K562 (cell line): ENCODE data around the gene PTPMT1. TPM values are rescaled to one million over a fixed set of nuclear protein-coding genes. Genes with fewer than 3 reads are reported as not detected.

Experiments
- CBFA2T2 ChIP-seq: fragments of 450-650 bp; conservative IDR thresholded peaks from 2 replicates; pipeline ENCODE4 v1.6.1; 2017; ENCODE audit warnings: mild to moderate bottlenecking
- CLOCK ChIP-seq: fragments of 250-450 bp; sonication (Bioruptor Pico); IDR thresholded peaks from 2 replicates; pipeline ENCODE4 v1.4.0; 2020; ENCODE audit warnings: mild to moderate bottlenecking, moderate library complexity, borderline replicate concordance
- DPF2 ChIP-seq: fragments of 450-650 bp; IDR thresholded peaks from 2 replicates; pipeline ENCODE4 v1.6.1; 2016
- L3MBTL2 ChIP-seq: fragments of 450-650 bp; IDR thresholded peaks from 2 replicates; pipeline ENCODE4 v1.6.1; 2016; ENCODE audit warnings: mild to moderate bottlenecking, moderate library complexity
- NELFE ChIP-seq: IDR thresholded peaks from 2 replicates; pipeline ENCODE4 v1.6.1; 2011; ENCODE audit warnings: mild to moderate bottlenecking; ENCODE audit not compliant: insufficient read depth, insufficient read length
- SMARCA5 ChIP-seq: fragments of 450-650 bp; IDR thresholded peaks from 2 replicates; pipeline ENCODE4 v1.6.1; 2016
- TGIF2 ChIP-seq: sonication (generic); formaldehyde crosslinking; IDR thresholded peaks from 2 replicates; pipeline ENCODE4 v1.8.1; 2022; ENCODE audit warnings: mild to moderate bottlenecking, missing genetic modification reagents, moderate library complexity
- TOE1 ChIP-seq, 2 experiments: fragments of 450-650 bp in 1 of 2; sonication (generic) in 1 of 2; formaldehyde crosslinking in 1 of 2; IDR thresholded peaks; 2 replicates each; pipeline versions ENCODE4 v1.7.1 to v1.8.0; 2016 to 2022; ENCODE audit warnings: borderline replicate concordance in 2 of 2, mild to moderate bottlenecking in 2 of 2, antibody characterized with exemption in 1 of 2, inconsistent platforms in 1 of 2, low read depth in 1 of 2, missing genetic modification reagents in 1 of 2, moderate library complexity in 1 of 2
- ZFP91 ChIP-seq: sonication (generic); formaldehyde crosslinking; IDR thresholded peaks from 2 replicates; pipeline ENCODE4 v1.8.0; 2022; ENCODE audit warnings: mild to moderate bottlenecking, missing genetic modification reagents
- ZNF146 ChIP-seq: IDR thresholded peaks from one replicate; pipeline ENCODE4 v1.6.1; 2018; ENCODE audit warnings: missing compliant biosample characterization; ENCODE audit not compliant: unreplicated experiment
- ZNF175 ChIP-seq: fragments of 200-800 bp; sonication (Bioruptor generic); IDR thresholded peaks from 2 replicates; pipeline ENCODE4 v1.6.1; 2016; ENCODE audit warnings: low read depth, mild to moderate bottlenecking, missing genetic modification characterization, missing compliant biosample characterization
- ZNF197 ChIP-seq: fragments of 200-800 bp; sonication (Bioruptor generic); IDR thresholded peaks from 2 replicates; pipeline ENCODE4 v1.6.1; 2016; ENCODE audit warnings: low read depth, missing genetic modification characterization, missing compliant biosample characterization
- ZNF224 ChIP-seq: sonication (generic); formaldehyde crosslinking; IDR thresholded peaks from 2 replicates; pipeline ENCODE4 v1.8.0; 2022; ENCODE audit warnings: mild to moderate bottlenecking, missing genetic modification reagents
- polyA plus RNA-seq, 8 experiments: library from polyadenylated mRNA; depleted of rRNA in 4 of 8; stranded (reverse) in 5 of 8; unstranded in 3 of 8; fragments of >200 nt; fragmentation: Nextera tagmentation in 2 of 8; fragmentation: Illumina TruSeq in 1 of 8; extraction: Ambion mirVana in 2 of 8; extraction: Trizol in 1 of 8; gene quantifications; 2 replicates each; pipeline versions ENCODE4 v1.2.1 to v1.2.3, GENCODE V29; 2011 to 2014; ENCODE audit warnings: inconsistent platforms in 1 of 8, missing spikeins in 1 of 8
- total RNA-seq, 7 experiments: library from RNA; depleted of rRNA in 6 of 7; stranded (reverse); fragments of >200 nt in 6 of 7; fragmentation: Illumina TruSeq in 2 of 7; extraction: Trizol in 2 of 7; gene quantifications; 2 replicates each; pipeline versions ENCODE4 v1.2.1 to v1.2.3, GENCODE V29; 2011 to 2021; ENCODE audit warnings: low replicate concordance in 1 of 7
- TF ChIP-seq, protein P1 (sequence below): sonication (generic); formaldehyde crosslinking; IDR thresholded peaks from 2 replicates; pipeline ENCODE4 v1.8.1; 2023; ENCODE audit warnings: mild to moderate bottlenecking, missing genetic modification reagents
- TF ChIP-seq, protein P2 (sequence below): fragments of 250-450 bp; sonication (Bioruptor Pico); IDR thresholded peaks from 2 replicates; pipeline ENCODE4 v1.8.0; 2022; ENCODE audit warnings: moderate library complexity, mild to moderate bottlenecking, inconsistent platforms
- TF ChIP-seq, protein P3 (sequence below), 2 experiments: fragments of 200-800 bp in 1 of 2; sonication (Bioruptor generic) in 1 of 2; sonication (generic) in 1 of 2; formaldehyde crosslinking in 1 of 2; IDR thresholded peaks in 1 of 2; conservative IDR thresholded peaks in 1 of 2; 2 replicates each; pipeline versions ENCODE4 v1.5.0 to v1.6.1; 2016 to 2020; ENCODE audit warnings: missing compliant biosample characterization in 1 of 2, missing genetic modification characterization in 1 of 2, missing genetic modification reagents in 1 of 2

Gene PTPMT1
- total and polyA plus RNA-seq, 9 of the 15 experiments (the other 6 are each of a cell fraction or from before 2014, with no cell fraction given), result 10.4 to 140 (median 67.2) TPM

DNA sequence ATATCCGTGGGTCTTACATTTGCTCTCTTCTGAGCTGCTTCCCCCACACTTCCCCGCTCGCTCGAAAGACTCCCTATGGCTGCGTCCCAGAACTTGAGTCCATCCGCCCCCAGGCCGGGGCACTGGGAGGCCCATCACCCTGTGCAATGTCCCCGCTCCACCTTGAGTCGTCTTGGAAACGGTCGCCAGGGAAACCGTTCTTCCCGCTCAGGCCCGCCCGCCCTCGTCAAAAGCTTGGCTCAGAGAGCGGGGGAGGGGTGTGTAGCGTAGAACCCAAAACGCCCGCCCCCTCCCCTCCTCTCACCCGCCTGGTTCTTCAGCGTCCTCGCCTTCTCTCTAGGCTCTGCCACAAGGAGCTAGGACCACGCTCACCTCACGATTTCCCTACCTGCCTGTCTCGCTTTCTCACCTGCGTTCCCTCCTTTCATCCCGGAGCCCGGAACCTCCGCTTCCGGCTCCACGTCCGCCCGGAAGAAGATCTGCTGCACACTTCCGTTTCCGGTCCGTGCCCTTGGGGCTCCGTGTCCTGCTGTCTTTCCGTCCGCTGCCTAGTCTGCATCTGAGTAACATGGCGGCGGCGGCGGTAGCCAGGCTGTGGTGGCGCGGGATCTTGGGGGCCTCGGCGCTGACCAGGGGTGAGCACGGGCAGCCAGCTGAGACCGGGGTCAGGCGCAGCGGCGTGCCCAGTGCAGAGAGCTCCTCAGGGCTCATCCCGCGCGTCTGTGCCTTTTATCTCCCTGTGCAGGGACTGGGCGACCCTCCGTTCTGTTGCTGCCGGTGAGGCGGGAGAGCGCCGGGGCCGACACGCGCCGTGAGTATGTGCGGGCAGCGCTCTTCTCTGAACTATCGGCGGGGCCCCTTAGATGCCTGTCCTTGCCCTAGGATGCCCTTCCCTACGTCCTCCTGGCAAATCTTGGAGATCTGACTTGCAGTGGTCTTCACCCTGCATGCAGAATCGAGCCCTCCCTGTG is 13.4 kb downstream of the PTPMT1 start, which contains the start of the genes KBTBD4 and NDUFS3 (continued):
- TF ChIP-seq, protein P1, sequence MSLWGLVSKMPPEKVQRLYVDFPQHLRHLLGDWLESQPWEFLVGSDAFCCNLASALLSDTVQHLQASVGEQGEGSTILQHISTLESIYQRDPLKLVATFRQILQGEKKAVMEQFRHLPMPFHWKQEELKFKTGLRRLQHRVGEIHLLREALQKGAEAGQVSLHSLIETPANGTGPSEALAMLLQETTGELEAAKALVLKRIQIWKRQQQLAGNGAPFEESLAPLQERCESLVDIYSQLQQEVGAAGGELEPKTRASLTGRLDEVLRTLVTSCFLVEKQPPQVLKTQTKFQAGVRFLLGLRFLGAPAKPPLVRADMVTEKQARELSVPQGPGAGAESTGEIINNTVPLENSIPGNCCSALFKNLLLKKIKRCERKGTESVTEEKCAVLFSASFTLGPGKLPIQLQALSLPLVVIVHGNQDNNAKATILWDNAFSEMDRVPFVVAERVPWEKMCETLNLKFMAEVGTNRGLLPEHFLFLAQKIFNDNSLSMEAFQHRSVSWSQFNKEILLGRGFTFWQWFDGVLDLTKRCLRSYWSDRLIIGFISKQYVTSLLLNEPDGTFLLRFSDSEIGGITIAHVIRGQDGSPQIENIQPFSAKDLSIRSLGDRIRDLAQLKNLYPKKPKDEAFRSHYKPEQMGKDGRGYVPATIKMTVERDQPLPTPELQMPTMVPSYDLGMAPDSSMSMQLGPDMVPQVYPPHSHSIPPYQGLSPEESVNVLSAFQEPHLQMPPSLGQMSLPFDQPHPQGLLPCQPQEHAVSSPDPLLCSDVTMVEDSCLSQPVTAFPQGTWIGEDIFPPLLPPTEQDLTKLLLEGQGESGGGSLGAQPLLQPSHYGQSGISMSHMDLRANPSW (CRISPR knock-in tag), result no peak
- no peak for TF ChIP-seq ZNF146
- TF ChIP-seq, protein P2, sequence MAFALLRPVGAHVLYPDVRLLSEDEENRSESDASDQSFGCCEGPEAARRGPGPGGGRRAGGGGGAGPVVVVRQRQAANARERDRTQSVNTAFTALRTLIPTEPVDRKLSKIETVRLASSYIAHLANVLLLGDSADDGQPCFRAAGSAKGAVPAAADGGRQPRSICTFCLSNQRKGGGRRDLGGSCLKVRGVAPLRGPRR, result no peak
- 0 out of 2 replicates have a peak, but pooled peaks have one; percentile 7 for TF ChIP-seq TGIF2 (CRISPR knock-in tag)
- peak; percentile 80 for TF ChIP-seq ZNF197
- TF ChIP-seq NELFE, result no peak
- peak; percentile 85 for TF ChIP-seq DPF2
- peak; percentile 5; the same call in 1 of the 2 replicates for TF ChIP-seq L3MBTL2
- TF ChIP-seq CBFA2T2, result no peak
- TF ChIP-seq ZFP91 (CRISPR knock-in tag), result no peak
- TF ChIP-seq, protein P3, sequence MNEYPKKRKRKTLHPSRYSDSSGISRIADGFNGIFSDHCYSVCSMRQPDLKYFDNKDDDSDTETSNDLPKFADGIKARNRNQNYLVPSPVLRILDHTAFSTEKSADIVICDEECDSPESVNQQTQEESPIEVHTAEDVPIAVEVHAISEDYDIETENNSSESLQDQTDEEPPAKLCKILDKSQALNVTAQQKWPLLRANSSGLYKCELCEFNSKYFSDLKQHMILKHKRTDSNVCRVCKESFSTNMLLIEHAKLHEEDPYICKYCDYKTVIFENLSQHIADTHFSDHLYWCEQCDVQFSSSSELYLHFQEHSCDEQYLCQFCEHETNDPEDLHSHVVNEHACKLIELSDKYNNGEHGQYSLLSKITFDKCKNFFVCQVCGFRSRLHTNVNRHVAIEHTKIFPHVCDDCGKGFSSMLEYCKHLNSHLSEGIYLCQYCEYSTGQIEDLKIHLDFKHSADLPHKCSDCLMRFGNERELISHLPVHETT (CRISPR knock-in tag; conservative IDR thresholded peaks at IDR 0.05 in 1 of 2, IDR thresholded peaks at IDR 0.05 in 1 of 2), result peak in 1 of 2 experiments; percentile 85; a peak in 1 of 4 replicates
- TF ChIP-seq SMARCA5, result peak; percentile 82
- TF ChIP-seq ZNF224 (CRISPR knock-in tag), result no peak
- no peak for TF ChIP-seq ZNF175 (CRISPR knock-in tag)
- TF ChIP-seq CLOCK, result no peak
- TF ChIP-seq TOE1 (IDR thresholded peaks at IDR 0.05; ENCODE audit: borderline replicate concordance), result peak; percentile 91
- no peak; the same call in 1 of the 2 replicates for TF ChIP-seq TOE1 (CRISPR knock-in tag; IDR thresholded peaks at IDR 0.05; ENCODE audit: borderline replicate concordance, low read depth)
